Stimulated activated CD8-positive, alpha-beta memory T cell treated with anti-CD3 and anti-CD28 coated beads, Interleukin-15, amount 100 ng/mL, for 4 hours (primary cell): ENCODE data around the gene POPDC2.
"Not testable (repeated sequence)": the region's sequence is repeated elsewhere in the genome, so short reads cannot be mapped to it uniquely, and the experiment has no call there.

Source experiments
- DNase-seq, 2 donors: peaks; one replicate each; pipeline ENCODE4 v3.0.0-alpha.2; 2020; ENCODE audit warnings: low read depth in 2 of 2

POPDC2 gene

GRCh38 chr3:119660474-119661440 is at the start of gene POPDC2:
Gene POPDC2 (minus strand): TSS chr3:119660589. CDS start chr3:119660423, 166 bp downstream.
- DNase-seq, result no peak

GRCh38 chr3:119703820-119704531 is 43.6 kb upstream of the POPDC2 start:
- DNase-seq, result no peak

GRCh38 chr3:119702530-119703527 is 42.4 kb upstream of the POPDC2 start, which contains the start of gene CFAP91:
Gene CFAP91 (plus strand): TSS chr3:119703022. CDS start chr3:119703099, 77 bp downstream.
- peak; percentile 62 for DNase-seq

- DNase-seq, result no peak
Measured at GRCh38 chr3:119700920-119701734, 40.7 kb upstream of the POPDC2 start.

- no peak for DNase-seq
Measured at GRCh38 chr3:119700269-119700919, 40.0 kb upstream of the POPDC2 start.

GRCh38 chr3:119697394-119697793 is 37.0 kb upstream of the POPDC2 start:
- DNase-seq, result no peak

GRCh38 chr3:119695480-119695879 is 35.1 kb upstream of the POPDC2 start:
- DNase-seq, result no peak

- no peak for DNase-seq
Measured at GRCh38 chr3:119690043-119690656, 29.8 kb upstream of the POPDC2 start.

- DNase-seq, result no peak
Measured at GRCh38 chr3:119683421-119683820, 23.0 kb upstream of the POPDC2 start.

- DNase-seq, result no peak
Measured at GRCh38 chr3:119681279-119681678, 20.9 kb upstream of the POPDC2 start.

- no peak for DNase-seq
Measured at GRCh38 chr3:119679874-119680273, 19.5 kb upstream of the POPDC2 start.

GRCh38 chr3:119678209-119678608 is 17.8 kb upstream of the POPDC2 start:
- not testable (repeated sequence) for DNase-seq

- DNase-seq, result no peak
Measured at GRCh38 chr3:119677641-119677934, 17.2 kb upstream of the POPDC2 start.

GRCh38 chr3:119676771-119677640 is 16.6 kb upstream of the POPDC2 start, which contains the start of gene COX17:
Gene COX17 (minus strand): TSS chr3:119677406. CDS start chr3:119677310, 96 bp downstream.
- DNase-seq, result peak; percentile 90 to 95

- no peak for DNase-seq
Measured at GRCh38 chr3:119676020-119676419, 15.6 kb upstream of the POPDC2 start.

- no peak for DNase-seq
Measured at GRCh38 chr3:119675188-119675874, 14.9 kb upstream of the POPDC2 start.

- DNase-seq, result no peak
Measured at GRCh38 chr3:119673875-119674274, 13.5 kb upstream of the POPDC2 start.

GRCh38 chr3:119672776-119673175 is 12.4 kb upstream of the POPDC2 start:
- DNase-seq, result no peak
